ENCODE data around the gene SUSD1.

- TF ChIP-seq, protein P1, sequence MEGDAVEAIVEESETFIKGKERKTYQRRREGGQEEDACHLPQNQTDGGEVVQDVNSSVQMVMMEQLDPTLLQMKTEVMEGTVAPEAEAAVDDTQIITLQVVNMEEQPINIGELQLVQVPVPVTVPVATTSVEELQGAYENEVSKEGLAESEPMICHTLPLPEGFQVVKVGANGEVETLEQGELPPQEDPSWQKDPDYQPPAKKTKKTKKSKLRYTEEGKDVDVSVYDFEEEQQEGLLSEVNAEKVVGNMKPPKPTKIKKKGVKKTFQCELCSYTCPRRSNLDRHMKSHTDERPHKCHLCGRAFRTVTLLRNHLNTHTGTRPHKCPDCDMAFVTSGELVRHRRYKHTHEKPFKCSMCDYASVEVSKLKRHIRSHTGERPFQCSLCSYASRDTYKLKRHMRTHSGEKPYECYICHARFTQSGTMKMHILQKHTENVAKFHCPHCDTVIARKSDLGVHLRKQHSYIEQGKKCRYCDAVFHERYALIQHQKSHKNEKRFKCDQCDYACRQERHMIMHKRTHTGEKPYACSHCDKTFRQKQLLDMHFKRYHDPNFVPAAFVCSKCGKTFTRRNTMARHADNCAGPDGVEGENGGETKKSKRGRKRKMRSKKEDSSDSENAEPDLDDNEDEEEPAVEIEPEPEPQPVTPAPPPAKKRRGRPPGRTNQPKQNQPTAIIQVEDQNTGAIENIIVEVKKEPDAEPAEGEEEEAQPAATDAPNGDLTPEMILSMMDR (IDR thresholded peaks at IDR 0.05), result no peak
- no peak for TF ChIP-seq POLR2AphosphoS5 (IDR thresholded peaks at IDR 0.05)
Measured at GRCh38 chr9:112028242-112029221, 146.6 kb downstream of the SUSD1 start.

All from upper lobe of left lung (tissue), 4 donors.